Measurements from ENCODE around the gene PRELP.
"Not testable (repeated sequence)": the region's sequence is repeated elsewhere in the genome, so short reads cannot be mapped to it uniquely, and the experiment has no call there.

Gene PRELP

GRCh38 chr1:203475012-203475981, at the start of gene PRELP:
Gene PRELP, plus strand, starts transcription at chr1:203475806. Its CDS starts 7,379 bp downstream, at chr1:203483185.
- DNase-seq (ENCODE audit: low read depth, low spot score), result peak; percentile 71

GRCh38 chr1:203426366-203426765, 49.2 kb upstream of the PRELP start:
- DNase-seq (ENCODE audit: low read depth, low spot score), result no peak

- DNase-seq (ENCODE audit: low read depth, low spot score), result no peak
Measured at GRCh38 chr1:203426870-203427269, 48.7 kb upstream of the PRELP start.

- no peak for DNase-seq (ENCODE audit: low read depth, low spot score)
Measured at GRCh38 chr1:203427451-203427850, 48.2 kb upstream of the PRELP start.

GRCh38 chr1:203428981-203429599, 46.5 kb upstream of the PRELP start:
- no peak for DNase-seq (ENCODE audit: low read depth, low spot score)

GRCh38 chr1:203435615-203436014, 40.0 kb upstream of the PRELP start:
- peak; percentile 79 for DNase-seq (ENCODE audit: low read depth, low spot score)

- no peak for DNase-seq (ENCODE audit: low read depth, low spot score)
Measured at GRCh38 chr1:203437696-203438315, 37.8 kb upstream of the PRELP start.

GRCh38 chr1:203439131-203439730, 36.4 kb upstream of the PRELP start:
- DNase-seq (ENCODE audit: low read depth, low spot score), result no peak

GRCh38 chr1:203440771-203441170, 34.8 kb upstream of the PRELP start:
- peak; percentile 63 for DNase-seq (ENCODE audit: low read depth, low spot score)

GRCh38 chr1:203441766-203442165, 33.8 kb upstream of the PRELP start:
- no peak for DNase-seq (ENCODE audit: low read depth, low spot score)

GRCh38 chr1:203442821-203443220, 32.8 kb upstream of the PRELP start:
- DNase-seq (ENCODE audit: low read depth, low spot score), result no peak

- no peak for DNase-seq (ENCODE audit: low read depth, low spot score)
Measured at GRCh38 chr1:203443296-203443695, 32.3 kb upstream of the PRELP start.

- no peak for DNase-seq (ENCODE audit: low read depth, low spot score)
Measured at GRCh38 chr1:203444171-203444576, 31.4 kb upstream of the PRELP start.

GRCh38 chr1:203447151-203447550, 28.5 kb upstream of the PRELP start:
- no peak for DNase-seq (ENCODE audit: low read depth, low spot score)

GRCh38 chr1:203447598-203447997, 28.0 kb upstream of the PRELP start:
- DNase-seq (ENCODE audit: low read depth, low spot score), result not testable (repeated sequence)

GRCh38 chr1:203448521-203449061, 27.0 kb upstream of the PRELP start:
- peak; percentile 85 for DNase-seq (ENCODE audit: low read depth, low spot score)

GRCh38 chr1:203450001-203450400, 25.6 kb upstream of the PRELP start:
- no peak for DNase-seq (ENCODE audit: low read depth, low spot score)

GRCh38 chr1:203450479-203451149, 25.0 kb upstream of the PRELP start:
- DNase-seq (ENCODE audit: low read depth, low spot score), result peak; percentile 63

- no peak for DNase-seq (ENCODE audit: low read depth, low spot score)
Measured at GRCh38 chr1:203451836-203452784, 23.5 kb upstream of the PRELP start.

- DNase-seq (ENCODE audit: low read depth, low spot score), result no peak
Measured at GRCh38 chr1:203453016-203453415, 22.6 kb upstream of the PRELP start.

Data from ELF-1 (cell line).